AG10803 (cell line): Measurements from ENCODE around the gene AP2A2.
A peak's percentile ranks its signal among the peaks of the same experiment; 100 is the strongest.

Experiments used
- DNase-seq: peaks from one replicate; pipeline ENCODE4 v3.0.0; 2010; ENCODE audit warnings: low read depth
- H3K4me3 ChIP-seq: 2 replicates; pipeline ENCODE4 v1.5.1; 2011; ENCODE audit warnings: mild to moderate bottlenecking, low read length, control low read depth
- CTCF ChIP-seq: conservative IDR thresholded peaks from 2 replicates; pipeline ENCODE4 v1.5.1; 2011; ENCODE audit warnings: mild to moderate bottlenecking, low read length, control low read depth, inconsistent platforms

AP2A2 gene

DNA sequence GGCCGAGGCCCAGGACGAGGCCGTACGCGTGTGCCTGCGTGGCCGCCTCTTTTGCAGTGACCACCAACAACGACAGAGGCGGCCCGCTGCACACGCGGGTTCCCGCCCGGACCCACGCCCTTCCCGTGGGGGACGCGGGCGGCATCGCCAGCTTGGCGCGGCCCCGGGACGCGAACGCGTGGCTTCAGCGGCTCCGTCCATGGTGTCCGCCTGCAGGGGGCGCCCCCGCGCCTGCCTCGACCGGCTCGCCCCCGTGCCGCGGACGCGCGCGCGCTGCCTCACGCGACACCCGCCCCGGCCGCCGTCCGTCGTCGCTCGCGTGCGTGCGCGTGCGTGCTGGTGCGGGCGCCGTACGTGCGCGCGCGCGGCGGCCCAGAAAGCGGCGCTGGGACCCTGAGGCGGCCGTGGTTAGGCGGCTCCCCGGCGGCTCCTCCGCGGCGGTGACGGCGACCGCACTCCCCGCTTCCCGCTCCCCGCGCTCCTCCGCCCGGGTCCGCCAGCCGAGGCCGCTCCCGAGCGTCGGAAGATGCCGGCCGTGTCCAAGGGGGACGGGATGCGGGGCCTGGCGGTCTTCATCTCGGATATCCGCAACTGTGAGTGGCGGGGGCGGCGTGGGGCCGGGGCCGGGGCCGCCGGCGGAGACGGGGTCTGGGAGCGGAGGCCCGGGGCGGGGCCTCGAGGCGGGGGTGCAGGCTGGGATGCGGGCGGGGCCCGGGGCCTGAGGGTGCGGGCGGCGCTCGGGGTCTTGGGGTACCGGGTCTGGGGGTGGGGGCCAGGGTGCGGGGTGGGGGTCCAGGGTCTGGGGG is at the start of gene AP2A2:
Gene AP2A2, plus strand, starts transcription at position 375 of the 806 bp plus-strand sequence. Its CDS starts 152 bp downstream, at position 527.
- DNase-seq, result peak; percentile 90
- TF ChIP-seq CTCF, result peak; percentile 38
- peak within 1 kb of the TSS; percentile 85 for H3K4me3 ChIP-seq

- H3K4me3 ChIP-seq, result no peak overlapping the region
- no peak for TF ChIP-seq CTCF
- peak; percentile 9 for DNase-seq
Measured at GRCh38 chr11:876545-876944, 49.1 kb upstream of the AP2A2 start.

- TF ChIP-seq CTCF, result no peak
- no peak for DNase-seq
- H3K4me3 ChIP-seq, result no peak overlapping the region
Measured at GRCh38 chr11:877565-877964, 48.1 kb upstream of the AP2A2 start.

DNA sequence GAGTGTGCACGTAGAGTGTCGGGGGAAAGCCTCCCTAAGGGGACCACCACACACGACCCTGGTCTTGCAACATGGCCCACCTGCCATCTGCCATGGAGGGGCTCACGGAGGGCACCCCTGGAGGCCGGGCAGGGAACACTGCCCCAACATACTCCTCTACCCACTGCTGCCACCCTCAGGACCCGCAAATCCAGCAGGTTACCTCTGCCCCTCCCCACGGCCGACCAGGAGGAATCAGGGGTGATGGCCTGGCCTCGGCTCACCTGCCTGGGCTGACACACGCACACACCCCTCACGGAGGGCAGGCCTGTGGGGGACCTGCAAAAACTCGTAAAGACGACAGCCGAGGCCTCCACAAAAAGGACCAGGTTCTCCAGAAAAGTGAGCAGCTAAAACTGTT is 45.2 kb upstream of the AP2A2 start:
- DNase-seq, result no peak
- no peak for TF ChIP-seq CTCF
- no peak overlapping the region for H3K4me3 ChIP-seq

DNA sequence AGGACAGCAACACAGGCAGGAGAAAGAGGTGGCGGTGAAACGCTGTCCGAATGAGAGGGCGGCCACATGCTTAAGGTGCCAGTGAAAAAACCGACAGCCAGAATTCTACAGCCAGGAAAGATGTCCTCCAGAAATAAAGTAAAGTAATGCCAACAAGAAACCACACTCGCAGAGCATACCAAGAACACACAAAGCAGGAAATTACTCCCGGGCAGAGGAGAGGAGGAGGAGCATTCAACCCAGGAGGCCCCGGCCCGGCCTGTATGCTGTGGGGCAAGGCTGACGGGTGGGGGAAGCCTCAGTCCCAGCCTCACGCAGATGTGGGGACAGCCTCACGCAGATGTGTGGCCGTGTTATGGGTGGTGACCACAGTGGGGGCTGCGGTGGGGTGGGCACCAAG is 43.1 kb upstream of the AP2A2 start:
- DNase-seq, result peak; percentile 29
- H3K4me3 ChIP-seq, result no peak overlapping the region
- no peak for TF ChIP-seq CTCF

DNA sequence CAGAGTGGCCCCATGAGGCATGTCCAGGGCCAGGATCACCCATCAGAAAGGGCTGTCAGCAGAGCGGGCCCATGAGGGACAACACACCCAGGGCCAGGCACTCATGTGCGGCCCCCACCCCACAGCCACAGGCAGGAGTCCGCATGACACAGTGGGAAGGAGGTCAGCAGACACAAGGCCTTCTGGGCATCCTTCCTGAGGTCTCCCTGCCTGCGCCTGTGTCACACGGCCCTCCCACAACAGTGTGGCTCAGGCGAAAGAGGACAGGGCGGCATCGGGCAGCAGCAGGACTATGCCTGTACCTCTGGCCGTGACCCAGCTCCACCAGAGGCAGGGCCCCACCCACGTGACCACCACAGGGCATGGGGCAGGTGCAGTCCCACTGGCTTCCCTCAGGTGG is 42.1 kb upstream of the AP2A2 start:
- no peak for TF ChIP-seq CTCF
- H3K4me3 ChIP-seq, result no peak overlapping the region
- DNase-seq, result no peak

GRCh38 chr11:884578-885070 is 41.0 kb upstream of the AP2A2 start:
- no peak for DNase-seq
- TF ChIP-seq CTCF, result no peak
- no peak overlapping the region for H3K4me3 ChIP-seq
